ENCODE measurements around the gene EID2. TPM values are rescaled to one million over a fixed set of nuclear protein-coding genes. Genes with fewer than 3 reads are reported as not detected.

EID2 gene
- polyA plus RNA-seq, 2 donors: 11.6 to 16.7 TPM

DNA sequence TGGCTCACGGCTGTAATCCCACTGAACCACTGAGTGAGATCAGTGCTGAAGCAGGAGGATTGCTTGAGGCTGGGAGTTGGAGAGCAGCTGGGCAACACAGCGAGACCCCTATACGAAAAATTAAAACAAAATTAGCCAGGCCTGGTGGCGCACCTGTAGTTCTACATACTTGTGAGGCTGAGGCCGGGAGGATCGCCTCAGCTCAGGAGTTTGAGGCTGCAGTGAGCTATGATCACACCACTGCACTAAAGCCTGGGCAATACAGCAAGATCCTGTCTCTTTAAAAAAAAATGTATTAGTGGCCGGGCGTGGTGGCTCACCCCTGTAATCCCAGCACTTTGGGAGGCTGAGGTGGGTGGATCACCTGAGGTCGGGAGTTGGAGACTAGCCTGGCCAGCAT lies 31.3 kb downstream of the EID2 start:
- Histone ChIP-seq H3K27me3 (ENCODE audit: control insufficient read depth in 1 of 2, insufficient read depth in 2 of 2, low read length in 2 of 2) (peaks cover 0 to 15% of the 10 kb centered on the region in 2 donors), H3K36me3 (ENCODE audit: control insufficient read depth in 2 of 2, insufficient read depth in 2 of 2, low read length in 1 of 2) (no peaks in the 10 kb centered on the region)
- WGBS, 2 donors: 86 to 90% methylated on average over 9 of the region's 9 CpGs

DNA sequence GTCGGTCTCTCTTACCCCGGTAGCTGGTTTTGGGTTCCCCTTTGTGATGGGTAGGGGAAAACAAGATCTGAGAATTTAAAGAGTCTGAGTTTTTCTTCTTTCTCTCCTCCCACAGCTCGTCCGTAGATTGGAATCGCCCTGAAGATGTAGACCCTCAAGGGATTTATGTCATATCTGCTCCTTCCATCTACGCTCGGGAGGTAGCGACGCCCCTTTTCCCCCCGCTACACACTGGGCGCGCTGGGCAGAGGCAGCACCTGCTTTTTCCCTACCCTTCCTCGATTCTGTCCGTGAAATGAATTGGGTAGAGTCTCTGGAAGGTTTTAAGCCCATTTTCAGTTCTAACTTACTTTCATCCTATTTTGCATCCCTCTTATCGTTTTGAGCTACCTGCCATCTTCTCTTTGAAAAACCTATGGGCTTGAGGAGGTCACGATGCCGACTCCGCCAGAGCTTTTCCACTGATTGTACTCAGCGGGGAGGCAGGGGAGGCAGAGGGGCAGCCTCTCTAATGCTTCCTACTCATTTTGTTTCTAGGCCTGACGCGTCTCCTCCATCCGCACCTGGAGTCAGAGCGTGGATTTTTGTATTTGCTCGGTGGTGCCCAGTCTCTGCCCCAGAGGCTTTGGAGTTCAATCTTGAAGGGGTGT lies 32.1 kb downstream of the EID2 start:
- Histone ChIP-seq H3K27ac (ENCODE audit: low read depth in 2 of 2, low read length in 1 of 2) (no peak overlapping the region), H3K9me3 (ENCODE audit: control insufficient read depth in 2 of 2, insufficient read depth in 1 of 2, low read depth in 1 of 2, low read length in 1 of 2) (peaks cover 0 to 4% of the 10 kb centered on the region in 2 donors), H3K4me3 (ENCODE audit: low read depth in 1 of 2, low read length in 2 of 2) (peak overlapping the region in 1 of 2 donors; percentile 46), H3K4me1 (ENCODE audit: control insufficient read depth in 2 of 2, insufficient read depth in 2 of 2, low read length in 1 of 2) (peaks cover 7 to 12% of the 10 kb centered on the region in 2 donors), H3K36me3 (ENCODE audit: control insufficient read depth in 2 of 2, insufficient read depth in 2 of 2, low read length in 1 of 2) (no peaks in the 10 kb centered on the region), H3K27me3 (ENCODE audit: control insufficient read depth in 1 of 2, insufficient read depth in 2 of 2, low read length in 2 of 2) (peaks cover 0 to 15% of the 10 kb centered on the region in 2 donors)
- WGBS, 2 donors: 42 to 43% methylated on average over 24 of the region's 24 CpGs

More for the DNA sequence above, 31.3 kb downstream of the EID2 start:
- H3K4me3 ChIP-seq (ENCODE audit: low read depth in 1 of 2, low read length in 2 of 2): no peak overlapping the region
- H3K9me3 ChIP-seq (ENCODE audit: control insufficient read depth in 2 of 2, insufficient read depth in 1 of 2, low read depth in 1 of 2, low read length in 1 of 2): peaks cover 0 to 2% of the 10 kb centered on the region in 2 donors
- H3K4me1 ChIP-seq (ENCODE audit: control insufficient read depth in 2 of 2, insufficient read depth in 2 of 2, low read length in 1 of 2): peaks cover 7 to 10% of the 10 kb centered on the region in 2 donors
- H3K27ac ChIP-seq (ENCODE audit: low read depth in 2 of 2, low read length in 1 of 2): no peak overlapping the region

DNA sequence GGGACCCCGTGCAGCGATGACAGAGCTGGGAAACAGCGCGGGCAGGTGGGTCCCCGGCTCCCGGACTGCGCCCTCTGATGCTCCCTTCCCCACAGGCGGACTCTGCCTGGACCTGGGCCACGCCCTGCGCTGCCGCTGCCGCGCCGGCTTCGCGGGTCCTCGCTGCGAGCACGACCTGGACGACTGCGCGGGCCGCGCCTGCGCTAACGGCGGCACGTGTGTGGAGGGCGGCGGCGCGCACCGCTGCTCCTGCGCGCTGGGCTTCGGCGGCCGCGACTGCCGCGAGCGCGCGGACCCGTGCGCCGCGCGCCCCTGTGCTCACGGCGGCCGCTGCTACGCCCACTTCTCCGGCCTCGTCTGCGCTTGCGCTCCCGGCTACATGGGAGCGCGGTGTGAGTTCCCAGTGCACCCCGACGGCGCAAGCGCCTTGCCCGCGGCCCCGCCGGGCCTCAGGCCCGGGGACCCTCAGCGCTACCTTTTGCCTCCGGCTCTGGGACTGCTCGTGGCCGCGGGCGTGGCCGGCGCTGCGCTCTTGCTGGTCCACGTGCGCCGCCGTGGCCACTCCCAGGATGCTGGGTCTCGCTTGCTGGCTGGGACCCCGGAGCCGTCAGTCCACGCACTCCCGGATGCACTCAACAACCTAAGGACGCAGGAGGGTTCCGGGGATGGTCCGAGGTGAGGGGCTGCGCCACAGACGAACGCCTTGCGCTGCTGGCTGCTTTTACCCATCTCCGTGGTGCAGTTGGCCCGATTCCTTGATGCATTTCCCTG lies 32.8 kb downstream of the EID2 start:
- Histone ChIP-seq H3K27ac (ENCODE audit: low read depth in 2 of 2, low read length in 1 of 2) (no peak overlapping the region), H3K4me3 (ENCODE audit: low read depth in 1 of 2, low read length in 2 of 2) (peak overlapping the region; percentile 36 to 46), H3K27me3 (ENCODE audit: control insufficient read depth in 1 of 2, insufficient read depth in 2 of 2, low read length in 2 of 2) (peaks cover 0 to 15% of the 10 kb centered on the region in 2 donors), H3K4me1 (ENCODE audit: control insufficient read depth in 2 of 2, insufficient read depth in 2 of 2, low read length in 1 of 2) (peaks cover 7 to 12% of the 10 kb centered on the region in 2 donors), H3K9me3 (ENCODE audit: control insufficient read depth in 2 of 2, insufficient read depth in 1 of 2, low read depth in 1 of 2, low read length in 1 of 2) (peaks cover 0 to 4% of the 10 kb centered on the region in 2 donors), H3K36me3 (ENCODE audit: control insufficient read depth in 2 of 2, insufficient read depth in 2 of 2, low read length in 1 of 2) (no peaks in the 10 kb centered on the region)
- 2 to 5% methylated on average over 82 to 96 of the region's 96 CpGs for WGBS, 2 donors

DNA sequence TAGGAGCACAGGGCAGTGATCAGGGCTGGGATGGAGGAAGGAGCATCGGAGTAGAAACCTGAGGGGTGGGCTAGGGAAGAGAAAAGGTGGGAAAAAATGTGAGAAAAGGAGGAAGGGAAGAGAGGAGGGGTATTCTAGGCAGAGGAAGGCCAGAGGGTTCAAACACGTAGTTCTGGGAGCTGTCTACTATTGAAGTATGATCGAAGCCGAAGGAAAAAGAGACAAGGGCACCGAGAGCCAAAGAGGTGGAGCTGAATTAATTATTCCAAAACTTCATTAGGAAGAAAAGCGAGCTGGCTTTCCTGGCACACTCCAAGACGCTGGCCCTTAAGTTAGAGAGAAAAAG lies 33.4 kb downstream of the EID2 start:
- H3K4me1 ChIP-seq (ENCODE audit: control insufficient read depth in 2 of 2, insufficient read depth in 2 of 2, low read length in 1 of 2): peaks cover 7 to 12% of the 10 kb centered on the region in 2 donors
- H3K27ac ChIP-seq (ENCODE audit: low read depth in 2 of 2, low read length in 1 of 2): no peak overlapping the region
- WGBS, 2 donors: 55 to 64% methylated on average over 7 of the region's 7 CpGs
- H3K27me3 ChIP-seq (ENCODE audit: control insufficient read depth in 1 of 2, insufficient read depth in 2 of 2, low read length in 2 of 2): peaks cover 0 to 15% of the 10 kb centered on the region in 2 donors
- peak overlapping the region in 1 of 2 donors; percentile 46 for H3K4me3 ChIP-seq (ENCODE audit: low read depth in 1 of 2, low read length in 2 of 2)
- no peaks in the 10 kb centered on the region for H3K36me3 ChIP-seq (ENCODE audit: control insufficient read depth in 2 of 2, insufficient read depth in 2 of 2, low read length in 1 of 2)
- peaks cover 0 to 4% of the 10 kb centered on the region in 2 donors for H3K9me3 ChIP-seq (ENCODE audit: control insufficient read depth in 2 of 2, insufficient read depth in 1 of 2, low read depth in 1 of 2, low read length in 1 of 2)

DNA sequence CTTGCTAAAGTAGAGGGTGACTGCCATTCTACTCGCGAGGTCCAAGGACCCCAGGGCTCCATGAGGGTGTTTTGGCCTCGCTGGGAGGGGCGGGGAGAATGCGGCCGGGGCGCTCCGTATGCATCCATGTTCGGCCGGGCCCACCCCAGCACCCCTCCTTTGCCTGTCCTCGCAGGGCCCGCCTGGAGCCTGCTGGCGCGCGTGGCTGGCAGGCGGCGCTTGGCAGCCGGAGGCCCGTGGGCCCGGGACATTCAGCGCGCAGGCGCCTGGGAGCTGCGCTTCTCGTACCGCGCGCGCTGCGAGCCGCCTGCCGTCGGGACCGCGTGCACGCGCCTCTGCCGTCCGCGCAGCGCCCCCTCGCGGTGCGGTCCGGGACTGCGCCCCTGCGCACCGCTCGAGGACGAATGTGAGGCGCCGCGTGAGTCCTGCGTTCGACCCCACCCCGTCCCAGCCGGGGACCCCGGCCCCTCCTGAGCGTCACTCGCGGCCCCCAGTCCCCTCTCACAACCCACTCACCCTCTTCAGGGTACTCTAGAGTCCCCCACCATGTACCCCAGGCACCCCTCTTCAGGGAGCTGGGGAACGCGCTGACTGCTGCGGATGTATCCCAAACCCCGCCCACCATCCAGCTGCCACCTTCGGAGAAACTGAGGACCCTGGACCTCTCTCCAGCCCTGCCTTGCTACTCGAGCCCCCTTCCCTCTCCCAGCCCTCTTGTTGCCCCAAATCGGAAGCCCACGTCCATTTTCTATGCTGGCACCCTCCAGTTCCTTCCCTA lies 37.1 kb downstream of the EID2 start:
- no peak overlapping the region for H3K27ac ChIP-seq (ENCODE audit: low read depth in 2 of 2, low read length in 1 of 2)
- H3K27me3 ChIP-seq (ENCODE audit: control insufficient read depth in 1 of 2, insufficient read depth in 2 of 2, low read length in 2 of 2): peaks cover 0 to 12% of the 10 kb centered on the region in 2 donors
- H3K9me3 ChIP-seq (ENCODE audit: control insufficient read depth in 2 of 2, insufficient read depth in 1 of 2, low read depth in 1 of 2, low read length in 1 of 2): peaks cover 0 to 4% of the 10 kb centered on the region in 2 donors
- H3K36me3 ChIP-seq (ENCODE audit: control insufficient read depth in 2 of 2, insufficient read depth in 2 of 2, low read length in 1 of 2): no peaks in the 10 kb centered on the region
- WGBS, 2 donors: 18 to 20% methylated on average over 51 to 69 of the region's 69 CpGs
- peaks cover 8 to 14% of the 10 kb centered on the region in 2 donors for H3K4me1 ChIP-seq (ENCODE audit: control insufficient read depth in 2 of 2, insufficient read depth in 2 of 2, low read length in 1 of 2)
- no peak overlapping the region for H3K4me3 ChIP-seq (ENCODE audit: low read depth in 1 of 2, low read length in 2 of 2)

DNA sequence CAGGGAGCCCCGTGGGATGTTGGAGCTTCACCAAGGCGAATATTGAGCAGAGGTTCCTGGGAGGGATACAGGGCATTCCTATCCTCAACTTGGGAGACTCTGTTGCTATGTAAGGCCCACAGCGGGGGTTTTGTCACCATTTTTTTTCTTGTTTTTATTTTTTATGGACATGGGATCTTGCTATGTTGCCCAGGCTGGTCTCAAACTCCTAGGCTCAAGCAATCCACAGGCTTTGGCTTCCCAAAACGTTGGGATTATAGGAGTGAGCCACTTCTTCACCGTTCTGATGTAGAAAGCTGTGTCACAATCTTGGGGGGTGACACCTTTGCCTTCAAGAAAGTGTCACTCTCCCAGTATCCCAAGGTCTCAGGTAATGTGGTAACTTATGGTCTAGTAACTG lies 38.6 kb downstream of the EID2 start:
- peaks cover 3 to 4% of the 10 kb centered on the region in 2 donors for H3K4me1 ChIP-seq (ENCODE audit: control insufficient read depth in 2 of 2, insufficient read depth in 2 of 2, low read length in 1 of 2)
- no peak overlapping the region for H3K27ac ChIP-seq (ENCODE audit: low read depth in 2 of 2, low read length in 1 of 2)
- H3K9me3 ChIP-seq (ENCODE audit: control insufficient read depth in 2 of 2, insufficient read depth in 1 of 2, low read depth in 1 of 2, low read length in 1 of 2): peaks cover 0 to 2% of the 10 kb centered on the region in 2 donors
- H3K27me3 ChIP-seq (ENCODE audit: control insufficient read depth in 1 of 2, insufficient read depth in 2 of 2, low read length in 2 of 2): peaks cover 0 to 6% of the 10 kb centered on the region in 2 donors
- no peaks in the 10 kb centered on the region for H3K36me3 ChIP-seq (ENCODE audit: control insufficient read depth in 2 of 2, insufficient read depth in 2 of 2, low read length in 1 of 2)
- WGBS, 2 donors: 76% methylated on average over 5 of the region's 5 CpGs
- H3K4me3 ChIP-seq (ENCODE audit: low read depth in 1 of 2, low read length in 2 of 2): no peak overlapping the region

DNA sequence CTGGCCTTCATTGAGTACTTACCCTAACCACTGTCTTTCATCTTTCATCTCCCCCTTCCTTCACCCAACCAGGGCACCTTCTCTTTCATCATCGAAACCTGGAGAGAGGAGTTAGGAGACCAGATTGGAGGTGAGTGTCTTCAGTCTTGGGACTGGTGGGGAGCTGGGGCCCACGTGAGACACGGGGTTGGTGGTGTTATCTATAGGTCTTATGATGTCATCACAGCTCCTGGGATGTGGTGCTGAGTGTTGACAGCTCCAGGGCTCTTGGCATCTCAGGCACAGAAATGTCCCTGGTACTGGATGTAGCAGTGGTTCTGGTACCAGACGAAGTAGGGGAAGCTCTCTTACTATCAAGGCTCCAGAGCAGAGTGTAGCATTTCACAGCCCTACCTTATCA lies 39.4 kb downstream of the EID2 start:
- WGBS, 2 donors: 51 to 60% methylated on average over 4 of the region's 4 CpGs
- Histone ChIP-seq H3K9me3 (ENCODE audit: control insufficient read depth in 2 of 2, insufficient read depth in 1 of 2, low read depth in 1 of 2, low read length in 1 of 2) (peaks cover 0 to 2% of the 10 kb centered on the region in 2 donors), H3K36me3 (ENCODE audit: control insufficient read depth in 2 of 2, insufficient read depth in 2 of 2, low read length in 1 of 2) (no peaks in the 10 kb centered on the region), H3K27ac (ENCODE audit: low read depth in 2 of 2, low read length in 1 of 2) (no peak overlapping the region), H3K27me3 (ENCODE audit: control insufficient read depth in 1 of 2, insufficient read depth in 2 of 2, low read length in 2 of 2) (peaks cover 0 to 6% of the 10 kb centered on the region in 2 donors), H3K4me3 (ENCODE audit: low read depth in 1 of 2, low read length in 2 of 2) (no peak overlapping the region), H3K4me1 (ENCODE audit: control insufficient read depth in 2 of 2, insufficient read depth in 2 of 2, low read length in 1 of 2) (peaks cover 3 to 4% of the 10 kb centered on the region in 2 donors)

DNA sequence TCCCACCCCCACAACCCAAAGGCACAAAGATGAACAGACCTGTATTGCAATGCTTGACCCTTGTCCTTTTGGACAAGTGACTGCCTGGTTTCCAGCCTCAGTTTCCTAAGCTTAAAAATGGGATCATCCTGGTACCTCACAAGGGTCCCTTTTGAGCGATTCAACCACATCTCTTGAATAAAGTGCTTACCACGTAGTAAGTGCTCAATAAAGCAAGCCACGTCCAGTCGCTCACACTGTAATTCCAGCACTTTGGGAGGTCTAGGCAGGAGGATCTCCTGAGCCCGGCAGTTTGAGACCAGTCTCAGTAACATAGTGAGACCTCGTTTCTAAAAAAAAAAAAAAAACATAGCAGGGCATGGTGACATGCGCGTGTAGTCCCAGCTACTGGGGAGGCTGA lies 40.0 kb downstream of the EID2 start:
- Histone ChIP-seq H3K4me1 (ENCODE audit: control insufficient read depth in 2 of 2, insufficient read depth in 2 of 2, low read length in 1 of 2) (peaks cover 3 to 4% of the 10 kb centered on the region in 2 donors), H3K27ac (ENCODE audit: low read depth in 2 of 2, low read length in 1 of 2) (no peak overlapping the region), H3K9me3 (ENCODE audit: control insufficient read depth in 2 of 2, insufficient read depth in 1 of 2, low read depth in 1 of 2, low read length in 1 of 2) (peaks cover 0 to 2% of the 10 kb centered on the region in 2 donors), H3K27me3 (ENCODE audit: control insufficient read depth in 1 of 2, insufficient read depth in 2 of 2, low read length in 2 of 2) (peaks cover 0 to 6% of the 10 kb centered on the region in 2 donors), H3K36me3 (ENCODE audit: control insufficient read depth in 2 of 2, insufficient read depth in 2 of 2, low read length in 1 of 2) (no peaks in the 10 kb centered on the region), H3K4me3 (ENCODE audit: low read depth in 1 of 2, low read length in 2 of 2) (no peak overlapping the region)
- WGBS, 2 donors: 77 to 81% methylated on average over 8 of the region's 8 CpGs

All from esophagus (tissue), 2 donors.